ENCODE measurements around the gene USP24. TPM values are rescaled to one million over a fixed set of nuclear protein-coding genes. Genes with fewer than 3 reads are reported as not detected.

USP24 gene
- total and polyA plus RNA-seq, 3 donors from 2014 or later, result 20.2 to 50.9 (median 50.3) TPM

DNA sequence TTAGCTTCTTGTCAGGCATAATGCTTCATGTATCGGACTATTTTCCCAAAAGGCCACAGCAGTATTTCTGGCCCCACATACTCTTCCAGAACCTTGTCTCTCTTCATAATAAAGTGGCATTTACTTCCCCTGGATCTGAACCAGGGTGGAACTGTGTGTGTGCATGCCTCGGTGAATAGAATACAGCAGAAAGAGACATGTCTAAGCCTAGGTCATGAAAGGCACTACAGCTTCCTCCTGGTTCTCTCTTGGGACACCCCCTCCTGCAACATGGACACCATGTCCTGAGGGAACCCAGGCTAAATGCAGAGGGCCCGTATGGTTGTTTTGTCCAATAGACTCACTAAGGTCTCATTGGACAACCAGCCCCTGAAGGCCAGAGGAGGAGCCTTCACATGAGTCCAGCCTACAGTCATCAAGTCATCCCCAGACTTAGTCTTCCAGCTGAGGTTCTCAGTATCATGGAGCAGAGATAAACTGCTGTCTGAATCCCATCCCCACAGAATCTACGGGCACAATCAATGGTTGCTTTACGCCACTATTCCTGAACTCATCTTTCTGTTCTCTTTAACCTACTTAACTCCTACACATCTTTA is 35.0 kb downstream of the USP24 start:
- intact Hi-C loops (cut with DNase I; ENCODE audit: low total_unique reads), result no loop called here

DNA sequence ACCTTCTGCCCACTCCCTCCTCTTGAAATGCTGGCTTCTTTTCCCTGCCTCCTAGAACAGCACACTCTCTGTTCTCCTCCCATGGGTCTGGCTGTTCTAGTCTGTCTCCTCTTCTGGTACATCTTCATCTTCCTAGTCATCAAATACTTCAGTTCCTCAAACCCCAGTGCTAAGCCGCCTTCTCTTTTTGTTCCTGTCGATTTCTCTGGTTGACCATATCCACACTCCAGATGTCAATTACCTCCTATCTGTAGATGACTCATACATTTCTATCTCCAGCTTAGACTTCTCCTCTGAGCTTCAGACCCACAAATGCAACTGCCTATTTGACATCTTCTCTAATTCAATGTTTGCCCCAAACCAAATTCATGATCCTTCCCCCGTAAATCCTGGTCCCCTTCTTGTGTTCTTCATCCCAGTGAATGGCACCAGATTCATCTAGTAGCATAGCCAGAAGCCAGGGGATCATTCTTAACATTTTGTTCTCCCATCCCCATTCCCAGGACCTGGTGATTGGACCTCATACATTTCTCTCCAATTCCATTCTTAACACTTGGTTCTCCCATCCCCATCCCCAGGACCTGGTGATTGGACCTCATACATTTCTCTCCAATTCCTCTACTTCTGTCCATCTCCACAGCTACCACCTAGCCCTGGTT is 35.9 kb downstream of the USP24 start:
- TF ChIP-seq CTCF (IDR thresholded peaks at IDR 0.05) (no peak), POLR2A (IDR thresholded peaks at IDR 0.05) (no peak)
- Histone ChIP-seq H3K9me3 (no peaks in the 10 kb centered on the region), H3K4me1 (no peaks in the 10 kb centered on the region), H3K36me3 (ENCODE audit: low read depth, missing control alignments) (no peaks in the 10 kb centered on the region), H3K4me3 (no peak overlapping the region), H3K27ac (no peak overlapping the region), H3K27me3 (no peaks in the 10 kb centered on the region)
- DNase-seq, result no peak
- WGBS, 2 donors, result 96% methylated on average over 3 of the region's 3 CpGs
- intact Hi-C loops (cut with DNase I; ENCODE audit: low total_unique reads), result no loop called here

More for the DNA sequence above, 35.0 kb downstream of the USP24 start:
- Histone ChIP-seq H3K27ac (no peak overlapping the region), H3K9me3 (no peaks in the 10 kb centered on the region), H3K4me1 (no peaks in the 10 kb centered on the region), H3K36me3 (ENCODE audit: low read depth, missing control alignments) (no peaks in the 10 kb centered on the region), H3K4me3 (no peak overlapping the region), H3K27me3 (no peaks in the 10 kb centered on the region)
- WGBS, 2 donors, result 94 to 96% methylated on average over 5 of the region's 5 CpGs
- DNase-seq, result no peak
- TF ChIP-seq POLR2A (IDR thresholded peaks at IDR 0.05) (no peak), CTCF (IDR thresholded peaks at IDR 0.05) (no peak)

- no peak for TF ChIP-seq POLR2A (IDR thresholded peaks at IDR 0.05)
- TF ChIP-seq CTCF (IDR thresholded peaks at IDR 0.05), result no peak
- H3K9me3 ChIP-seq, result no peaks in the 10 kb centered on the region
- H3K4me1 ChIP-seq, result no peaks in the 10 kb centered on the region
- H3K27me3 ChIP-seq, result no peaks in the 10 kb centered on the region
- 80% methylated on average over 3 of the region's 3 CpGs for WGBS, 2 donors
- no peak overlapping the region for H3K4me3 ChIP-seq
- intact Hi-C loops (cut with DNase I; ENCODE audit: low total_unique reads), result no loop called here
- H3K27ac ChIP-seq, result no peak overlapping the region
- DNase-seq, result no peak
- no peaks in the 10 kb centered on the region for H3K36me3 ChIP-seq (ENCODE audit: low read depth, missing control alignments)
Observed at GRCh38 chr1:55172687-55173086, 42.5 kb downstream of the USP24 start.

GRCh38 chr1:55172272-55172671 is 42.9 kb downstream of the USP24 start:
- Histone ChIP-seq H3K9me3 (no peaks in the 10 kb centered on the region), H3K4me1 (no peaks in the 10 kb centered on the region), H3K27me3 (no peaks in the 10 kb centered on the region), H3K27ac (no peak overlapping the region), H3K36me3 (ENCODE audit: low read depth, missing control alignments) (no peaks in the 10 kb centered on the region), H3K4me3 (no peak overlapping the region)
- DNase-seq, result no peak
- intact Hi-C loops (cut with DNase I; ENCODE audit: low total_unique reads), result no loop called here
- WGBS, 2 donors, result 52 to 65% methylated on average over 2 of the region's 2 CpGs
- TF ChIP-seq POLR2A (IDR thresholded peaks at IDR 0.05) (no peak), CTCF (IDR thresholded peaks at IDR 0.05) (no peak)

DNA sequence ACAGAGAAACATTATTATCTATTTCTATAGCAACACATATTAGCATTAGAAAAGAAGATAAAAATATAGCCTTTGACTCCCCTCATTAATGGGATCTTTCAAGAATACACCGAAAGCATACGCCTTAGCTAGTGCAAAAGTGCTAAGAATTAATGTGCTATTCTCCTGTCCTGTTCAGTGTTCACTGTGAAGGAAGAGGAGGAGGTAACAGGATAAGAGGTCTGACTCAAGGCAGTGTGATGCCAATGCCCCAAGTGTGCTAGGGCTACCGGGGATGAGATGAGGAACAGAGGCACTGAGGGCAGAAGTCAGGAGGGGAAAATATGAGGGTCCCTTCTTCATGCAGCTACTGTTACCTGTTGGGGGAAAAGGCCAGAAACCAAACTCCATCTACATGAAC is 43.5 kb downstream of the USP24 start:
- 90 to 97% methylated on average over 3 of the region's 3 CpGs for WGBS, 2 donors
- H3K9me3 ChIP-seq, result no peaks in the 10 kb centered on the region
- intact Hi-C loops (cut with DNase I; ENCODE audit: low total_unique reads), result no loop called here
- H3K27ac ChIP-seq, result no peak overlapping the region
- no peak for DNase-seq
- H3K4me3 ChIP-seq, result no peak overlapping the region
- H3K36me3 ChIP-seq (ENCODE audit: low read depth, missing control alignments), result no peaks in the 10 kb centered on the region
- H3K27me3 ChIP-seq, result no peaks in the 10 kb centered on the region
- H3K4me1 ChIP-seq, result no peaks in the 10 kb centered on the region
- TF ChIP-seq POLR2A (IDR thresholded peaks at IDR 0.05) (no peak), CTCF (IDR thresholded peaks at IDR 0.05) (no peak)
